ENCODE results near the gene NPB. TPM values are rescaled to one million over a fixed set of nuclear protein-coding genes. Genes with fewer than 3 reads are reported as not detected.

The NPB gene
- polyA plus RNA-seq, 1 donor (not counting 4 experiments of a cell fraction or from before 2014, with no cell fraction given): not detected

GRCh38 chr17:81924557-81925532 lies 22.8 kb downstream of the NPB start:
- peaks cover 5% of the 10 kb centered on the region for H4K20me1 ChIP-seq (ENCODE audit: control insufficient read depth, extremely low read depth, insufficient read depth, low read length)
- peak overlapping the region; percentile 9 for H3K9ac ChIP-seq (ENCODE audit: control insufficient read depth, extremely low read depth, insufficient read depth, low read length)
- H3K4me1 ChIP-seq (ENCODE audit: control insufficient read depth, extremely low read depth, insufficient read depth, low read length): peaks cover 35% of the 10 kb centered on the region
- dilution Hi-C loops (cut with MboI; ENCODE audit: extremely low pct_ligation_motif_present, low sequenced_read_pairs): no loop called here
- H3K79me2 ChIP-seq (ENCODE audit: control insufficient read depth, insufficient read depth, low read length): peaks cover 68% of the 10 kb centered on the region
- H3K27ac ChIP-seq (ENCODE audit: control insufficient read depth, insufficient read depth, low read length): peak overlapping the region; percentile 4
- DNase-seq (ENCODE audit: low read depth, low spot score) (no peak), FAIRE-seq (no peak)
- H3K4me2 ChIP-seq (ENCODE audit: control insufficient read depth, extremely low read depth, insufficient read depth, low read depth, low read length): peak overlapping the region; percentile 78
- TF ChIP-seq EZH2 (IDR thresholded peaks at IDR 0.05; ENCODE audit: low read length) (no peak), CTCF (optimal IDR thresholded peaks at IDR 0.05 in 1 of 3, IDR thresholded peaks at IDR 0.05 in 1 of 3, conservative IDR thresholded peaks at IDR 0.05 in 1 of 3; ENCODE audit: extremely low read depth in 1 of 3, insufficient read depth in 2 of 3, low read length in 3 of 3) (no peak)
- H2AFZ ChIP-seq (ENCODE audit: control insufficient read depth, low read length): no peak overlapping the region
- H3K27me3 ChIP-seq (ENCODE audit: control insufficient read depth, extremely low read depth, insufficient read depth, low read length): no peaks in the 10 kb centered on the region
- H3K9me3 ChIP-seq (ENCODE audit: control insufficient read depth, low read depth, low read length): no peaks in the 10 kb centered on the region
- H3K9me1 ChIP-seq (ENCODE audit: control insufficient read depth, extremely low read depth, insufficient read depth, low read length): no peaks in the 10 kb centered on the region
- H3K4me3 ChIP-seq (ENCODE audit: control insufficient read depth in 2 of 3, extremely low read depth in 1 of 3, insufficient read depth in 2 of 3, low read depth in 1 of 3, low read length in 3 of 3): no peak overlapping the region
- H3K36me3 ChIP-seq (ENCODE audit: control insufficient read depth in 2 of 2, extremely low read depth in 1 of 2, insufficient read depth in 2 of 2, low read length in 2 of 2): peaks cover 20 to 21% of the 10 kb centered on the region in 2 experiments

GRCh38 chr17:81925860-81926450 lies 23.9 kb downstream of the NPB start:
- Histone ChIP-seq H3K79me2 (ENCODE audit: control insufficient read depth, insufficient read depth, low read length) (peaks cover 57% of the 10 kb centered on the region), H3K4me2 (ENCODE audit: control insufficient read depth, extremely low read depth, insufficient read depth, low read depth, low read length) (peak overlapping the region; percentile 84), H3K9me1 (ENCODE audit: control insufficient read depth, extremely low read depth, insufficient read depth, low read length) (no peaks in the 10 kb centered on the region), H2AFZ (ENCODE audit: control insufficient read depth, low read length) (no peak overlapping the region), H3K4me1 (ENCODE audit: control insufficient read depth, extremely low read depth, insufficient read depth, low read length) (peaks cover 35% of the 10 kb centered on the region), H3K9ac (ENCODE audit: control insufficient read depth, extremely low read depth, insufficient read depth, low read length) (peak overlapping the region; percentile 88), H3K36me3 (ENCODE audit: control insufficient read depth in 2 of 2, extremely low read depth in 1 of 2, insufficient read depth in 2 of 2, low read length in 2 of 2) (peaks cover 9 to 11% of the 10 kb centered on the region in 2 experiments), H3K9me3 (ENCODE audit: control insufficient read depth, low read depth, low read length) (no peaks in the 10 kb centered on the region), H3K27me3 (ENCODE audit: control insufficient read depth, extremely low read depth, insufficient read depth, low read length) (no peaks in the 10 kb centered on the region), H3K4me3 (ENCODE audit: control insufficient read depth in 2 of 3, extremely low read depth in 1 of 3, insufficient read depth in 2 of 3, low read depth in 1 of 3, low read length in 3 of 3) (peak overlapping the region; percentile 78 to 84 (median 79)), H4K20me1 (ENCODE audit: control insufficient read depth, extremely low read depth, insufficient read depth, low read length) (peaks cover 5% of the 10 kb centered on the region), H3K27ac (ENCODE audit: control insufficient read depth, insufficient read depth, low read length) (peak overlapping the region; percentile 85)
- DNase-seq (ENCODE audit: low read depth, low spot score): no peak
- no peak for FAIRE-seq
- TF ChIP-seq CTCF (optimal IDR thresholded peaks at IDR 0.05 in 1 of 3, IDR thresholded peaks at IDR 0.05 in 1 of 3, conservative IDR thresholded peaks at IDR 0.05 in 1 of 3; ENCODE audit: extremely low read depth in 1 of 3, insufficient read depth in 2 of 3, low read length in 3 of 3) (no peak), EZH2 (IDR thresholded peaks at IDR 0.05; ENCODE audit: low read length) (no peak)
- dilution Hi-C loops (cut with MboI; ENCODE audit: extremely low pct_ligation_motif_present, low sequenced_read_pairs): no loop called here
